HCT116 (cell line): ENCODE results near the gene AP3B1. TPM values are rescaled to one million over a fixed set of nuclear protein-coding genes. Genes with fewer than 3 reads are reported as not detected.

ENCODE experiments used
- ATAC-seq: fragments of 200-7000 bp; cut with Tn5 transposase; 2 replicates; pipeline ENCODE4 v1.9.1; 2020; ENCODE audit warnings: mild to moderate bottlenecking, moderate library complexity
- BruUV-seq: library from RNA; stranded (reverse); fragments of 400-500 nt; replicated peaks from 2 replicates; lab custom pipeline; 2021; lab: Mats Ljungman, UMichigan
- CTCF ChIA-PET: fragments of 300-600 bp; sonication (Branson Sonifier 250); formaldehyde crosslinking; loops from one replicate; lab custom pipeline; 2021; ENCODE audit warnings: antibody characterized with exemption; lab: Charles Lee
- POLR2A ChIA-PET: fragments of 300-600, 350-600 bp; sonication (Branson Sonifier 250); formaldehyde crosslinking; loops from one replicate; lab custom pipeline; 2021; ENCODE audit warnings: antibody characterized with exemption; lab: Charles Lee
- RAD21 ChIA-PET, 2 experiments: fragments of 300-600 bp; sonication (Branson Sonifier 250); formaldehyde crosslinking; loops; one replicate each; lab custom pipeline; 2023; ENCODE audit warnings: low total read pairs in 2 of 2; ENCODE audit not compliant: uncharacterized antibody in 2 of 2, unreplicated experiment in 2 of 2, low non-redundant PET in 1 of 2; lab: Charles Lee
- DNase-seq: peaks from one replicate; pipeline ENCODE4 v3.0.0-alpha.2; 2010; ENCODE audit warnings: low read depth, low spot score
- H2AFZ ChIP-seq: fragments of 200-600 bp; shearing (Covaris generic), sonication (generic); 2 replicates; pipeline ENCODE4 v1.6.1; 2017; ENCODE audit warnings: low read depth, mixed run types, mixed read lengths, antibody characterized with exemption, low read length; ENCODE audit not compliant: poor library complexity, severe bottlenecking
- H3K27ac ChIP-seq: 2 replicates; pipeline ENCODE4 v1.5.1; 2012; ENCODE audit warnings: low read depth, low read length
- H3K27me3 ChIP-seq: fragments of 200-600 bp; sonication (generic); 2 replicates; pipeline ENCODE4 v1.6.1; 2016; ENCODE audit warnings: mixed run types, low read length, mixed read lengths; ENCODE audit not compliant: insufficient read depth
- H3K36me3 ChIP-seq, 2 experiments: fragments of 200-500 bp in 1 of 2; fragments of 200-600 bp in 1 of 2; sonication (Bioruptor generic) in 1 of 2; sonication (generic) in 1 of 2; 2 replicates each; pipeline versions ENCODE4 v1.5.1 to v1.6.1; 2014 to 2016; ENCODE audit warnings: low read length in 2 of 2, inconsistent platforms in 1 of 2, mixed read lengths in 1 of 2, mixed run types in 1 of 2; ENCODE audit not compliant: insufficient read depth in 2 of 2, control insufficient read depth in 1 of 2
- H3K4me1 ChIP-seq, 2 experiments: fragments of 200-600 bp in 1 of 2; sonication (generic) in 1 of 2; 2 replicates each; pipeline versions ENCODE4 v1.5.1 to v1.6.1; 2012 to 2017; ENCODE audit warnings: low read length in 2 of 2, inconsistent platforms in 1 of 2, mild to moderate bottlenecking in 1 of 2, mixed read lengths in 1 of 2, mixed run types in 1 of 2, moderate library complexity in 1 of 2; ENCODE audit not compliant: insufficient read depth in 2 of 2, control insufficient read depth in 1 of 2
- H3K4me2 ChIP-seq: fragments of 200-600 bp; sonication (generic); 2 replicates; pipeline ENCODE4 v1.6.1; 2017; ENCODE audit warnings: mixed run types, low read length, mixed read lengths
- H3K4me3 ChIP-seq, 2 experiments: fragments of 200-600 bp in 1 of 2; sonication (generic) in 1 of 2; replicated peaks in 1 of 2; 2 replicates each; pipeline ENCODE4 v1.5.1; 2011 to 2016; ENCODE audit warnings: low read length in 2 of 2, control low read depth in 1 of 2, low read depth in 1 of 2, mild to moderate bottlenecking in 1 of 2, mixed read lengths in 1 of 2, mixed run types in 1 of 2
- H3K79me2 ChIP-seq: fragments of 200-600 bp; sonication (generic); 2 replicates; pipeline ENCODE4 v1.6.1; 2017; ENCODE audit warnings: mild to moderate bottlenecking, mixed run types, low read length, moderate library complexity, mixed read lengths; ENCODE audit not compliant: insufficient read depth
- H3K9ac ChIP-seq: fragments of 200-600 bp; sonication (generic); 2 replicates; pipeline ENCODE4 v1.6.1; 2016; ENCODE audit warnings: low read length, mixed read lengths
- H3K9me2 ChIP-seq: fragments of 200-600 bp; sonication (generic), shearing (Covaris generic); 2 replicates; pipeline ENCODE4 v1.6.1; 2017; ENCODE audit warnings: mixed run types, mild to moderate bottlenecking, moderate library complexity; ENCODE audit not compliant: insufficient read depth
- H3K9me3 ChIP-seq, 2 experiments: fragments of 200-500 bp in 1 of 2; fragments of 200-600 bp in 1 of 2; sonication (Bioruptor generic) in 1 of 2; sonication (generic) in 1 of 2; 2 replicates each; pipeline ENCODE4 v1.6.1; 2014 to 2017; ENCODE audit warnings: low read length in 2 of 2, mixed read lengths in 2 of 2, inconsistent platforms in 1 of 2, low read depth in 1 of 2, mild to moderate bottlenecking in 1 of 2, mixed run types in 1 of 2, moderate library complexity in 1 of 2; ENCODE audit not compliant: control insufficient read depth in 1 of 2, insufficient read depth in 1 of 2
- H4K20me1 ChIP-seq: fragments of 200-600 bp; sonication (generic), shearing (Covaris generic); 2 replicates; pipeline ENCODE4 v1.6.1; 2017; ENCODE audit warnings: mixed run types, mild to moderate bottlenecking, moderate library complexity; ENCODE audit not compliant: insufficient read depth
- CBX3 ChIP-seq: IDR thresholded peaks from 2 replicates; pipeline ENCODE4 v1.6.1; 2012; ENCODE audit warnings: low read depth
- CEBPB ChIP-seq: IDR thresholded peaks from 2 replicates; pipeline ENCODE4 v1.6.1; 2012; ENCODE audit warnings: low read depth
- EGR1 ChIP-seq: IDR thresholded peaks from 2 replicates; pipeline ENCODE4 v1.6.1; 2012; ENCODE audit warnings: low read depth
- ELF1 ChIP-seq: IDR thresholded peaks from 2 replicates; pipeline ENCODE4 v1.6.1; 2012; ENCODE audit warnings: low read depth, borderline replicate concordance
- EZH2 ChIP-seq: fragments of 200-600 bp; sonication (generic); IDR thresholded peaks from 2 replicates; pipeline ENCODE4 v1.6.1; 2017; ENCODE audit warnings: antibody characterized with exemption, mixed run types
- FOSL1 ChIP-seq: IDR thresholded peaks from 2 replicates; pipeline ENCODE4 v1.6.1; 2012; ENCODE audit warnings: low read depth
- JUND ChIP-seq: IDR thresholded peaks from 2 replicates; pipeline ENCODE4 v1.6.1; 2012
- POLR2A ChIP-seq: IDR thresholded peaks from 2 replicates; pipeline ENCODE4 v1.7.0; 2011; ENCODE audit warnings: borderline replicate concordance; ENCODE audit not compliant: insufficient read depth, insufficient read length; ENCODE audit errors: extremely low read depth
- POLR2AphosphoS5 ChIP-seq: IDR thresholded peaks from 2 replicates; pipeline ENCODE4 v1.6.1; 2011; ENCODE audit warnings: mild to moderate bottlenecking, low read depth, low read length, moderate library complexity
- SRF ChIP-seq: IDR thresholded peaks from 2 replicates; pipeline ENCODE4 v1.6.1; 2012; ENCODE audit warnings: low read depth
- TCF7L2 ChIP-seq: IDR thresholded peaks from 2 replicates; pipeline ENCODE4 v1.7.0; 2011; ENCODE audit warnings: borderline replicate concordance, inconsistent platforms; ENCODE audit not compliant: insufficient read depth, insufficient read length; ENCODE audit errors: extremely low read depth
- YY1 ChIP-seq: IDR thresholded peaks from 2 replicates; pipeline ENCODE4 v1.6.1; 2011; ENCODE audit warnings: low read length, low read depth, moderate library complexity, mild to moderate bottlenecking; ENCODE audit not compliant: insufficient replicate concordance; ENCODE audit errors: extremely low read depth
- ZFX ChIP-seq: fragments of 450-650 bp; IDR thresholded peaks from 2 replicates; pipeline ENCODE4 v1.6.1; 2017
- ZNF274 ChIP-seq: fragments of 200-500 bp; sonication (Bioruptor generic); IDR thresholded peaks from 2 replicates; pipeline ENCODE4 v1.6.1; 2014; ENCODE audit warnings: mild to moderate bottlenecking, low read depth, low read length, inconsistent platforms
- intact Hi-C: fragments of 100-400 bp; cut with micrococcal nuclease; formaldehyde crosslinking; loops from 2 replicates; pipeline ENCODE4 v1.10.0; 2022
- total RNA-seq: library from RNA; stranded (reverse); gene quantifications from one replicate; pipeline ENCODE4 v1.2.1, GENCODE V29; 2021; ENCODE audit not compliant: unreplicated experiment
- TF ChIP-seq, protein P1 (sequence below): IDR thresholded peaks from 2 replicates; pipeline ENCODE4 v1.6.1; 2012
- TF ChIP-seq, protein P2 (sequence below), 3 experiments: fragments of 200-600 bp in 1 of 3; sonication (generic) in 1 of 3; IDR thresholded peaks in 2 of 3; conservative IDR thresholded peaks in 1 of 3; 2 replicates each; pipeline ENCODE4 v1.5.1; 2012 to 2017; ENCODE audit warnings: low read depth in 2 of 3, low read length in 2 of 3, antibody characterized with exemption in 1 of 3, borderline replicate concordance in 1 of 3, control low read depth in 1 of 3, mild to moderate bottlenecking in 1 of 3, mixed read lengths in 1 of 3, mixed run types in 1 of 3, moderate library complexity in 1 of 3; ENCODE audit not compliant: insufficient read depth in 1 of 3
- TF ChIP-seq, protein P3 (sequence below): IDR thresholded peaks from 2 replicates; pipeline ENCODE4 v1.6.1; 2012

AP3B1 gene
- total RNA-seq, 1 experiment from 2014 or later, result 54.5 TPM

DNA sequence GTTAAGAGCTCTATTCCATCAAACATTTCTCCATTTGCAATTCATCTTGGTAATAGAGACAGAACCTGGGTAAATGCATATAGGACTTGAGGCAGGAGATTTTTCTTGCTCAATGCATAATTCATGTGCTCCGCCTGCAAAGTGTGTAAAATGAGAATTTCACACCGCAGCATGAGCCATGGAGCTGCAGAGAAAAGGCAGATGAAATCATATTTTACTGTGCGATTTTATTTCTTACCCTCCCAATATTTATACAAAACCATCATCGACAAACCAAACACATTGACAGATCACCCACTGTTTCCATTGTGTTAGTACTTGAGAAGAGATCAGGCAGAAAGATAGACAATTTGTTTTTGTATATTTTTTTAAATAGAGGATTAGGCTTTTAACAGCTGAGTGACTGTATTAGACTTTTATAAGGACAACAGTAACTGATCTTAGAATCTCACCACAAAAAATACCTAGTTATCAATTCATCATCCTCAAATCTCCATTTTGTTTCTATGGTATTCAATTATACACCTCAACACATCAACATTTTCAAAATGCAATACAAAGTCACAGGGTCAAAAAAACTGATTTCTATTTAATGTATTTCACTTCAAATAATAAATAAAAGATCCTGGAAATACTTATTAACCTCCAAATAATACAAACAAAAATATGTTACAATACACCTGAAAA, 191.1 kb downstream of the AP3B1 start (continued):
- TF ChIP-seq POLR2AphosphoS5 (no peak), ZNF274 (no peak), CEBPB (no peak), SRF (no peak)
- TF ChIP-seq, protein P1, sequence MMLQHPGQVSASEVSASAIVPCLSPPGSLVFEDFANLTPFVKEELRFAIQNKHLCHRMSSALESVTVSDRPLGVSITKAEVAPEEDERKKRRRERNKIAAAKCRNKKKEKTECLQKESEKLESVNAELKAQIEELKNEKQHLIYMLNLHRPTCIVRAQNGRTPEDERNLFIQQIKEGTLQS, result no peak

DNA sequence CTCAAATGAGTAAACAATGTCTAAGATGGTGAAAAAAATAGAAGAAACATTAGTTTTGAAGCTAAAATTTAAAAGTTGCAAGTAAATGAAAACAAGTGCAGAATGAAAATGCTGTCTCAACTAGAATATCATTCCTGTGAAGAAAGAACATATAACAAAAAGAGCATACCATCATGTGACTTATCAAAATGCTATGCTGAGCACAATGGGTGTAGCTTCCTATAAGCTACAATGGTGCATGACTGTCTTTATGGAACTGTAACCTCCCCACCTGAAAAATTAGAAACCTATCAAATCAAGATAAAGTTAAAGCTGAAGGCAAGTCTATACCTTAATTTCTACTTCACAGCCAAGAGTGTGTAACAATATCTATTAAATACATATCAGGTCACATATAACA, 192.0 kb downstream of the AP3B1 start:
- H3K79me2 ChIP-seq, result no peaks in the 10 kb centered on the region
- no peak for DNase-seq
- no peak for ATAC-seq
- BruUV-seq, result no TSS peak
- no peaks in the 10 kb centered on the region for H3K27me3 ChIP-seq
- RAD21 ChIA-PET, result no interaction called here
- H2AFZ ChIP-seq, result no peak overlapping the region
- H3K9me2 ChIP-seq, result no peaks in the 10 kb centered on the region
- H4K20me1 ChIP-seq, result no peaks in the 10 kb centered on the region
- no peak for TF ChIP-seq ELF1
- no peak for TF ChIP-seq CEBPB
- no peak for TF ChIP-seq ZFX
- no peak for TF ChIP-seq POLR2A
- no peak for TF ChIP-seq SRF
- TF ChIP-seq EZH2, result no peak
- TF ChIP-seq TCF7L2, result no peak
- TF ChIP-seq, protein P2, sequence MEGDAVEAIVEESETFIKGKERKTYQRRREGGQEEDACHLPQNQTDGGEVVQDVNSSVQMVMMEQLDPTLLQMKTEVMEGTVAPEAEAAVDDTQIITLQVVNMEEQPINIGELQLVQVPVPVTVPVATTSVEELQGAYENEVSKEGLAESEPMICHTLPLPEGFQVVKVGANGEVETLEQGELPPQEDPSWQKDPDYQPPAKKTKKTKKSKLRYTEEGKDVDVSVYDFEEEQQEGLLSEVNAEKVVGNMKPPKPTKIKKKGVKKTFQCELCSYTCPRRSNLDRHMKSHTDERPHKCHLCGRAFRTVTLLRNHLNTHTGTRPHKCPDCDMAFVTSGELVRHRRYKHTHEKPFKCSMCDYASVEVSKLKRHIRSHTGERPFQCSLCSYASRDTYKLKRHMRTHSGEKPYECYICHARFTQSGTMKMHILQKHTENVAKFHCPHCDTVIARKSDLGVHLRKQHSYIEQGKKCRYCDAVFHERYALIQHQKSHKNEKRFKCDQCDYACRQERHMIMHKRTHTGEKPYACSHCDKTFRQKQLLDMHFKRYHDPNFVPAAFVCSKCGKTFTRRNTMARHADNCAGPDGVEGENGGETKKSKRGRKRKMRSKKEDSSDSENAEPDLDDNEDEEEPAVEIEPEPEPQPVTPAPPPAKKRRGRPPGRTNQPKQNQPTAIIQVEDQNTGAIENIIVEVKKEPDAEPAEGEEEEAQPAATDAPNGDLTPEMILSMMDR (IDR thresholded peaks at IDR 0.05 in 2 of 3, conservative IDR thresholded peaks at IDR 0.05 in 1 of 3; ENCODE audit: borderline replicate concordance in 1 of 3, insufficient read depth in 1 of 3, low read depth in 2 of 3, low read length in 2 of 3), result no peak
- TF ChIP-seq, protein P3, sequence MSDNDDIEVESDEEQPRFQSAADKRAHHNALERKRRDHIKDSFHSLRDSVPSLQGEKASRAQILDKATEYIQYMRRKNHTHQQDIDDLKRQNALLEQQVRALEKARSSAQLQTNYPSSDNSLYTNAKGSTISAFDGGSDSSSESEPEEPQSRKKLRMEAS, result no peak
- TF ChIP-seq, protein P1, result no peak
- no peak for TF ChIP-seq CBX3
- TF ChIP-seq ZNF274, result no peak
- TF ChIP-seq POLR2AphosphoS5, result no peak
- no peak for TF ChIP-seq JUND
- no peak for TF ChIP-seq YY1
- TF ChIP-seq EGR1, result no peak
- no peak for TF ChIP-seq FOSL1
- H3K4me2 ChIP-seq, result no peak overlapping the region
- CTCF ChIA-PET, result no interaction called here
- intact Hi-C loops, result no loop called here
- H3K4me3 ChIP-seq, result no peak overlapping the region
- no peaks in the 10 kb centered on the region for H3K9me3 ChIP-seq
- no peaks in the 10 kb centered on the region for H3K4me1 ChIP-seq
- POLR2A ChIA-PET, result no interaction called here
- H3K9ac ChIP-seq, result no peak overlapping the region
- H3K27ac ChIP-seq, result no peak overlapping the region
- 0 out of 4 replicates have a peak, but pooled peaks cover 0 to 2% of the 10 kb centered on the region in 2 experiments for H3K36me3 ChIP-seq
